HepG2 (cell line): ENCODE measurements around the gene TUBA1C. TPM values are rescaled to one million over a fixed set of nuclear protein-coding genes. Genes with fewer than 3 reads are reported as not detected.

Experiments used
- ATAC-seq: fragments of 200-7000 bp; cut with Tn5 transposase; 3 replicates; pipeline ENCODE4 v1.9.1; 2020; ENCODE audit warnings: mild to moderate bottlenecking, moderate library complexity
- BruUV-seq: library from RNA; stranded (reverse); fragments of 400-500 nt; replicated peaks from 2 replicates; lab custom pipeline; 2021; lab: Mats Ljungman, UMichigan
- CTCF ChIA-PET: fragments of 300-600 bp; formaldehyde crosslinking; extraction: SDS; loops from one replicate; lab custom pipeline; 2021; ENCODE audit warnings: low total read pairs, inconsistent platforms, low intra/inter-chr PET ratio; lab: Yijun Ruan, JAX
- POLR2A ChIA-PET: fragments of 350-600 bp; sonication (Branson Sonifier 250); formaldehyde crosslinking; loops from one replicate; lab custom pipeline; 2020; ENCODE audit warnings: antibody characterized with exemption, inconsistent platforms; lab: Yijun Ruan, JAX
- DNase-seq: peaks from one replicate; pipeline ENCODE4 v3.0.0-alpha.2; 2015; ENCODE audit warnings: low spot score
- FAIRE-seq: peaks from 3 replicates; lab custom pipeline; 2011; peaks lifted over from hg19 to GRCh38; lab: Jason Lieb, UNC
- H2AFZ ChIP-seq: one replicate; pipeline ENCODE4 v1.6.1; 2011; ENCODE audit warnings: low read length, inconsistent platforms
- H3K27ac ChIP-seq: fragments of 300-600 bp; 3 replicates; pipeline ENCODE4 v1.8.0; 2011; ENCODE audit warnings: mixed run types, mild to moderate bottlenecking, mixed read lengths, low read length, inconsistent platforms; ENCODE audit not compliant: insufficient read depth; ENCODE audit errors: extremely low read length
- H3K27me3 ChIP-seq, 2 experiments: fragments of 200-600 bp in 1 of 2; 2 replicates in 1 of 2; 3 replicates in 1 of 2; pipeline versions ENCODE4 v1.6.0 to v1.8.0; 2011; ENCODE audit warnings: low read length in 2 of 2, mild to moderate bottlenecking in 2 of 2, moderate library complexity in 2 of 2, inconsistent platforms in 1 of 2; ENCODE audit not compliant: insufficient read depth in 2 of 2, control insufficient read depth in 1 of 2
- H3K36me3 ChIP-seq, 2 experiments: fragments of 200-600 bp in 1 of 2; replicated peaks in 1 of 2; 2 replicates in 1 of 2; 3 replicates in 1 of 2; pipeline versions ENCODE4 v1.5.1 to v1.8.0; 2011; ENCODE audit warnings: low read length in 2 of 2, inconsistent platforms in 1 of 2; ENCODE audit not compliant: insufficient read depth in 2 of 2, control insufficient read depth in 1 of 2
- H3K4me1 ChIP-seq: 2 replicates; pipeline ENCODE4 v1.5.1; 2012; ENCODE audit warnings: low read length, inconsistent platforms; ENCODE audit not compliant: insufficient read depth
- H3K4me2 ChIP-seq: 2 replicates; pipeline ENCODE4 v1.6.0; 2011; ENCODE audit warnings: low read depth, low read length, inconsistent platforms
- H3K4me3 ChIP-seq, 3 experiments: fragments of 200-600 bp in 1 of 3; sonication (generic), shearing (Covaris generic) in 1 of 3; replicated peaks in 1 of 3; 2 replicates each; pipeline ENCODE4 v1.5.1; 2011 to 2016; ENCODE audit warnings: low read length in 3 of 3, inconsistent platforms in 2 of 3, low read depth in 2 of 3, mild to moderate bottlenecking in 2 of 3, control low read depth in 1 of 3, mixed read lengths in 1 of 3; ENCODE audit not compliant: insufficient read depth in 1 of 3
- H3K79me2 ChIP-seq: one replicate; pipeline ENCODE4 v1.6.1; 2011; ENCODE audit warnings: low read length, inconsistent platforms; ENCODE audit not compliant: insufficient read depth
- H3K9ac ChIP-seq: 2 replicates; pipeline ENCODE4 v1.6.0; 2011; ENCODE audit warnings: mild to moderate bottlenecking, low read depth, low read length, inconsistent platforms; ENCODE audit not compliant: insufficient read depth
- H3K9me3 ChIP-seq: 2 replicates; pipeline ENCODE4 v1.5.1; 2012; ENCODE audit warnings: mild to moderate bottlenecking, low read length
- H4K20me1 ChIP-seq: 2 replicates; pipeline ENCODE4 v1.6.0; 2011; ENCODE audit warnings: inconsistent platforms, mild to moderate bottlenecking, low read length, moderate library complexity; ENCODE audit not compliant: insufficient read depth
- ZNF260 ChIP-seq: sonication (generic); formaldehyde crosslinking; IDR thresholded peaks from 2 replicates; pipeline ENCODE4 v1.4.0; 2020; ENCODE audit warnings: missing genetic modification reagents, low read depth, mild to moderate bottlenecking, borderline replicate concordance
- ZNF33B ChIP-seq: sonication (generic); formaldehyde crosslinking; IDR thresholded peaks from 2 replicates; pipeline ENCODE4 v1.5.1; 2020; ENCODE audit warnings: mild to moderate bottlenecking, missing genetic modification reagents
- ZNF598 ChIP-seq: sonication (generic); formaldehyde crosslinking; IDR thresholded peaks from 2 replicates; pipeline ENCODE4 v1.5.1; 2020; ENCODE audit warnings: mild to moderate bottlenecking, missing genetic modification reagents, borderline replicate concordance
- WGBS: methylation state at CpG from one replicate; pipeline ENCODE4 v1.1.6; 2017; ENCODE audit warnings: low lambda C conversion rate; 5-methylcytosine and 5-hydroxymethylcytosine counted together
- in situ Hi-C: cut with HindIII; loops from 2 replicates; pipeline ENCODE4 v1.10.0; 2017; ENCODE audit warnings: low pct_unique_long_range_greater_than_20kb; ENCODE audit not compliant: extremely low pct_ligation_motif_present
- intact Hi-C: fragments of 100-400 bp; cut with micrococcal nuclease; formaldehyde crosslinking; loops from one replicate; pipeline ENCODE4 v1.10.0; 2022; ENCODE audit not compliant: unreplicated experiment
- polyA plus RNA-seq, 8 experiments: library from polyadenylated mRNA; depleted of rRNA in 3 of 8; stranded (reverse) in 7 of 8; unstranded in 1 of 8; fragments of >200 nt; fragmentation: Illumina TruSeq in 4 of 8; extraction: Trizol in 4 of 8; gene quantifications; 2 replicates each; pipeline versions ENCODE4 v1.2.1 to v1.2.3, GENCODE V29; 2011 to 2016; ENCODE audit warnings: low read depth in 4 of 8, missing spikeins in 1 of 8, mixed read lengths in 1 of 8; ENCODE audit not compliant: insufficient read depth in 1 of 8
- total RNA-seq, 5 experiments: library from RNA; depleted of rRNA; stranded (reverse); fragments of >200 nt; fragmentation: Illumina TruSeq; extraction: Trizol; gene quantifications; 2 replicates each; pipeline ENCODE4 v1.2.3, GENCODE V29; 2016; ENCODE audit warnings: low read depth in 1 of 5
- TF ChIP-seq, protein P1 (sequence below): sonication (generic); formaldehyde crosslinking; IDR thresholded peaks from 2 replicates; pipeline ENCODE4 v1.4.0; 2020; ENCODE audit warnings: mild to moderate bottlenecking, missing genetic modification reagents
- TF ChIP-seq, protein P2 (sequence below): sonication (generic); formaldehyde crosslinking; IDR thresholded peaks from 2 replicates; pipeline ENCODE4 v1.4.0; 2020; ENCODE audit warnings: mild to moderate bottlenecking, missing genetic modification reagents

TUBA1C gene
- total and polyA plus RNA-seq, 2 of the 13 experiments (the other 11 are each of a cell fraction or from before 2014, with no cell fraction given): 693 to 1,075 TPM

DNA sequence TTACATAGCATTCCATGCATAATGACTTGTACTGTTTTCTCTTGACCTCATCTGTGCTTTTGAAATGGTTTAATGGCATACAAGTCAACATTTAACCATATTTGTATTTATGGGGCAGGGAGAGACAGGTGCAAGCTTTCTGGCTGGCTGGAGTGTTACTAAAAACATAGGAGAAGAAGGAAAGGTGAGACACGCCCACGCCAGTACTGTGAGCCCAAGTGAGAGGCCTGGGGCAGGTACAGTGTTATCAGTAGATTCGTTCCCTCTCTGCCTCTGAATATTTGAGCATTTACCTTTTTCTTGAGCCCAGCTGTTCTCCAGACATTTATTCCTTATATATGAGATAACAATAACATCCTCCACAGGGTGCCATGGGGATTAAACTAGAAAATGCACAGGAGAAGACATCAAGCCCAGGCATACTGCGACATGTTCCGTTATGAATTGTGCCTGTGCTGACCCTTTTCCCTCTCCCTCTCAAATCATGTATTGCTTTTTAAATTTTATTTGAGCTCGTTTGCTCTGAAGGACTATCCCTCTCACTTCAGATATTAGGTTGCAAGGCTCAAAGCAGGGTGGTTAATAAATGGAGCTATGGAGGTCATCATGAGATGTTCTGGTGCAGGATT lies 34.6 kb upstream of the TUBA1C start:
- no TSS peak for BruUV-seq
- Histone ChIP-seq H2AFZ (no peak overlapping the region), H3K27me3 (peaks cover 0 to 8% of the 10 kb centered on the region in 2 experiments; a peak in 2 of 5 replicates), H4K20me1 (no peaks in the 10 kb centered on the region), H3K79me2 (no peaks in the 10 kb centered on the region), H3K9ac (no peak overlapping the region), H3K4me1 (peaks cover 34% of the 10 kb centered on the region), H3K4me2 (no peak overlapping the region), H3K4me3 (no peak overlapping the region), H3K9me3 (no peaks in the 10 kb centered on the region), H3K36me3 (no peaks in the 10 kb centered on the region), H3K27ac (no peak overlapping the region)
- TF ChIP-seq, protein P1, sequence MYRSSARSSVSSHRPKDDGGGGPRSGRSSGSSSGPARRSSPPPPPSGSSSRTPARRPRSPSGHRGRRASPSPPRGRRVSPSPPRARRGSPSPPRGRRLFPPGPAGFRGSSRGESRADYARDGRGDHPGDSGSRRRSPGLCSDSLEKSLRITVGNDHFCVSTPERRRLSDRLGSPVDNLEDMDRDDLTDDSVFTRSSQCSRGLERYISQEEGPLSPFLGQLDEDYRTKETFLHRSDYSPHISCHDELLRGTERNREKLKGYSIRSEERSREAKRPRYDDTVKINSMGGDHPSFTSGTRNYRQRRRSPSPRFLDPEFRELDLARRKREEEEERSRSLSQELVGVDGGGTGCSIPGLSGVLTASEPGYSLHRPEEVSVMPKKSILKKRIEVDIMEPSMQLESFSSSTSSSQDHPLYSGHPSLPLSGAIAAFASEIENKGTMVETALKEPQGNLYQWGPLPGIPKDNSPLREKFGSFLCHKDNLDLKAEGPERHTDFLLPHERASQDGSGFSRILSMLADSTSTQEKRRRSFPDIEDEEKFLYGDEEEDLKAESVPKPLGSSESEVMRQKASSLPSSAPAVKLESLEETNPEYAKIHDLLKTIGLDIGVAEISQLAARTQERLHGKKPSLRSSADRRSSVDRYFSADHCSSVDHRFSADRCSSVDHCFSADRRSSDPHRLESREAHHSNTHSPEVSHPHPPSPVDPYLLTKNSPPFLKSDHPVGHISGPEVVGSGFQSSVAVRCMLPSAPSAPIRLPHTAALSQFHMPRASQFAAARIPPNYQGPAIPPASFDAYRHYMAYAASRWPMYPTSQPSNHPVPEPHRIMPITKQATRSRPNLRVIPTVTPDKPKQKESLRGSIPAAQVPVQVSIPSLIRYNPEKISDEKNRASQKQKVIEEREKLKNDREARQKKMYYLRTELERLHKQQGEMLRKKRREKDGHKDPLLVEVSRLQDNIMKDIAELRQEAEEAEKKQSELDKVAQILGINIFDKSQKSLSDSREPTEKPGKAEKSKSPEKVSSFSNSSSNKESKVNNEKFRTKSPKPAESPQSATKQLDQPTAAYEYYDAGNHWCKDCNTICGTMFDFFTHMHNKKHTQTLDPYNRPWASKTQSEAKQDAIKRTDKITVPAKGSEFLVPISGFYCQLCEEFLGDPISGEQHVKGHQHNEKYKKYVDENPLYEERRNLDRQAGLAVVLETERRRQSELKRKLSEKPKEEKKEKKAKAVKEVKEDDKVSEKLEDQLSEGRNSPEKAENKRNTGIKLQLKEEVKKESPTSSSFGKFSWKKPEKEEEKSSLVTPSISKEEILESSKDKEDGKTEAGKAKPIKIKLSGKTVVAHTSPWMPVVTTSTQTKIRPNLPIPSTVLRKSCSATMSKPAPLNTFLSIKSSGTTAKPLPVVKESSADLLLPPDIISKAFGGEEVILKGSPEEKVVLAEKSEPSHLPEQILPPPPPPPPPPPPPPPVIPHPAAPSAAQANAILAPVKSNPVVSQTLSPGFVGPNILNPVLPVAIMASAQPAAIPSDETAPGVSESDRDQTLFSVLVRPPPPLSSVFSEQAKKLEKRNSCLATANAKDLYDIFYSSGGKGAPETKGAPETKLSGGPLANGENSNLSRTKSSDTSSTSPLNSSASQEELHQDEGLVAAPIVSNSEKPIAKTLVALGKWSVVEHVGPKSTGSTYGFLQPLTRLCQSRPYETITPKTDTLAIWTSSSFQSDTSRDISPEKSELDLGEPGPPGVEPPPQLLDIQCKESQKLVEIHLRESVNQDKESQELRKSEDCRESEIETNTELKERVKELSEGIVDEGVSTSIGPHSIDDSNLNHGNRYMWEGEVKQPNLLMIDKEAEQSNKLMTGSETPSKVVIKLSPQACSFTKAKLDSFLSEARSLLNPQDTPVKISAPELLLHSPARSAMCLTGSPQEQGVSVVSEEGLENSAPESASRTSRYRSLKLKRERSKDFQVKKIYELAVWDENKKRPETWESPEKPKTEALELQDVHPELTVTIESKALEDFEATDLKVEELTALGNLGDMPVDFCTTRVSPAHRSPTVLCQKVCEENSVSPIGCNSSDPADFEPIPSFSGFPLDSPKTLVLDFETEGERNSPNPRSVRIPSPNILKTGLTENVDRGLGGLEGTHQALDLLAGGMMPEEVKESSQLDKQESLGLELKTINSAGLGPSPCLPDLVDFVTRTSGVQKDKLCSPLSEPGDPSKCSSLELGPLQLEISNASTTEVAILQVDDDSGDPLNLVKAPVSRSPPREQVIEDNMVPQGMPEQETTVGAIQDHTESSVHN (CRISPR knock-in tag): no peak
- TF ChIP-seq ZNF598 (CRISPR knock-in tag) (no peak), ZNF33B (CRISPR knock-in tag) (no peak), ZNF260 (no peak)
- TF ChIP-seq, protein P2, sequence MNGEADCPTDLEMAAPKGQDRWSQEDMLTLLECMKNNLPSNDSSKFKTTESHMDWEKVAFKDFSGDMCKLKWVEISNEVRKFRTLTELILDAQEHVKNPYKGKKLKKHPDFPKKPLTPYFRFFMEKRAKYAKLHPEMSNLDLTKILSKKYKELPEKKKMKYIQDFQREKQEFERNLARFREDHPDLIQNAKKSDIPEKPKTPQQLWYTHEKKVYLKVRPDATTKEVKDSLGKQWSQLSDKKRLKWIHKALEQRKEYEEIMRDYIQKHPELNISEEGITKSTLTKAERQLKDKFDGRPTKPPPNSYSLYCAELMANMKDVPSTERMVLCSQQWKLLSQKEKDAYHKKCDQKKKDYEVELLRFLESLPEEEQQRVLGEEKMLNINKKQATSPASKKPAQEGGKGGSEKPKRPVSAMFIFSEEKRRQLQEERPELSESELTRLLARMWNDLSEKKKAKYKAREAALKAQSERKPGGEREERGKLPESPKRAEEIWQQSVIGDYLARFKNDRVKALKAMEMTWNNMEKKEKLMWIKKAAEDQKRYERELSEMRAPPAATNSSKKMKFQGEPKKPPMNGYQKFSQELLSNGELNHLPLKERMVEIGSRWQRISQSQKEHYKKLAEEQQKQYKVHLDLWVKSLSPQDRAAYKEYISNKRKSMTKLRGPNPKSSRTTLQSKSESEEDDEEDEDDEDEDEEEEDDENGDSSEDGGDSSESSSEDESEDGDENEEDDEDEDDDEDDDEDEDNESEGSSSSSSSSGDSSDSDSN: no peak
- 34% methylated on average over 6 of the region's 6 CpGs for WGBS
- FAIRE-seq (no peak), DNase-seq (no peak), ATAC-seq (no peak)
- intact Hi-C loops (no loop called here), in situ Hi-C loops (no loop called here)
- CTCF ChIA-PET: no interaction called here
- POLR2A ChIA-PET: no interaction called here
